IMR-90 (cell line): ENCODE measurements around the gene NRIP1. TPM values are rescaled to one million over a fixed set of nuclear protein-coding genes. Genes with fewer than 3 reads are reported as not detected.

Experiments used
- ATAC-seq: fragments of 200-7000 bp; cut with Tn5 transposase; 2 replicates; pipeline ENCODE4 v1.9.1; 2020; ENCODE audit warnings: low read depth, mild to moderate bottlenecking, moderate library complexity
- BruUV-seq: library from RNA; stranded (reverse); fragments of 400-500 nt; replicated peaks from 2 replicates; lab custom pipeline; 2021; lab: Mats Ljungman, UMichigan
- CTCF ChIA-PET: fragments of 300-600 bp; formaldehyde crosslinking; extraction: SDS; loops from one replicate; lab custom pipeline; 2021; ENCODE audit warnings: antibody characterized with exemption; lab: Yijun Ruan, JAX
- POLR2A ChIA-PET: fragments of 300-600 bp; sonication (Branson Sonifier 250); formaldehyde crosslinking; loops from one replicate; lab custom pipeline; 2022; ENCODE audit warnings: antibody characterized with exemption; ENCODE audit not compliant: unreplicated experiment; lab: Charles Lee
- DNase-seq: peaks from one replicate; pipeline ENCODE4 v3.0.0; 2013
- H2AFZ ChIP-seq: replicated peaks from 2 replicates; pipeline ENCODE3; 2013; ENCODE audit warnings: low read length, mild to moderate bottlenecking; ENCODE audit not compliant: poor library complexity
- H2AK5ac ChIP-seq: 2 replicates; pipeline ENCODE4 v1.6.1; 2013; ENCODE audit warnings: low read depth, low read length, inconsistent platforms
- H2AK9ac ChIP-seq: replicated peaks from 2 replicates; pipeline ENCODE3; 2013; ENCODE audit warnings: mild to moderate bottlenecking, low read depth, low read length, moderate library complexity; ENCODE audit not compliant: poor library complexity
- H2BK120ac ChIP-seq: 2 replicates; pipeline ENCODE4 v1.6.1; 2013; ENCODE audit warnings: low read depth, low read length, inconsistent platforms
- H2BK15ac ChIP-seq: 3 replicates; pipeline ENCODE4 v1.6.1; 2013; ENCODE audit warnings: low read depth, low read length, inconsistent platforms
- H2BK20ac ChIP-seq: 2 replicates; pipeline ENCODE4 v1.6.1; 2013; ENCODE audit warnings: low read depth, mild to moderate bottlenecking, inconsistent platforms, low read length, moderate library complexity
- H2BK5ac ChIP-seq: 2 replicates; pipeline ENCODE4 v1.6.1; 2013; ENCODE audit warnings: mild to moderate bottlenecking, low read depth, low read length, inconsistent platforms; ENCODE audit not compliant: poor library complexity, severe bottlenecking
- H3K14ac ChIP-seq: replicated peaks from 2 replicates; pipeline ENCODE4 v1.6.1; 2013; ENCODE audit warnings: low read depth, low read length, inconsistent platforms
- H3K18ac ChIP-seq: 2 replicates; pipeline ENCODE4 v1.6.1; 2013; ENCODE audit warnings: low read depth, low read length, control low read depth
- H3K23ac ChIP-seq: 2 replicates; pipeline ENCODE4 v1.6.1; 2013; ENCODE audit warnings: low read depth, low read length, inconsistent platforms
- H3K27ac ChIP-seq: 2 replicates; pipeline ENCODE4 v1.5.1; 2013; ENCODE audit warnings: mild to moderate bottlenecking, control low read depth, low read length; ENCODE audit not compliant: insufficient read depth
- H3K27me3 ChIP-seq: 2 replicates; pipeline ENCODE4 v1.6.1; 2013; ENCODE audit warnings: low read length; ENCODE audit not compliant: control insufficient read depth, insufficient read depth
- H3K36me3 ChIP-seq: 2 replicates; pipeline ENCODE4 v1.6.1; 2013; ENCODE audit warnings: low read length, mixed read lengths; ENCODE audit not compliant: control insufficient read depth, insufficient read depth
- H3K4ac ChIP-seq: 2 replicates; pipeline ENCODE4 v1.6.1; 2013; ENCODE audit warnings: low read depth, low read length, inconsistent platforms
- H3K4me1 ChIP-seq: 2 replicates; pipeline ENCODE4 v1.6.1; 2013; ENCODE audit warnings: low read length, mixed read lengths; ENCODE audit not compliant: control insufficient read depth, insufficient read depth
- H3K4me2 ChIP-seq: 2 replicates; pipeline ENCODE4 v1.6.1; 2013; ENCODE audit warnings: low read depth, mild to moderate bottlenecking, control low read depth, low read length, moderate library complexity
- H3K4me3 ChIP-seq: 2 replicates; pipeline ENCODE4 v1.5.1; 2013; ENCODE audit warnings: low read depth, mild to moderate bottlenecking, control low read depth, low read length, moderate library complexity; ENCODE audit not compliant: insufficient read depth
- H3K56ac ChIP-seq: 2 replicates; pipeline ENCODE4 v1.6.1; 2013; ENCODE audit warnings: low read length, inconsistent platforms; ENCODE audit not compliant: insufficient read depth; ENCODE audit errors: extremely low read depth
- H3K79me1 ChIP-seq, 2 experiments: 2 replicates each; pipeline ENCODE4 v1.6.1; 2013; ENCODE audit warnings: low read length in 2 of 2, inconsistent platforms in 1 of 2, low read depth in 1 of 2
- H3K9ac ChIP-seq: 2 replicates; pipeline ENCODE4 v1.6.1; 2013; ENCODE audit warnings: low read depth, low read length, control low read depth
- H3K9me1 ChIP-seq: 2 replicates; pipeline ENCODE4 v1.6.1; 2013; ENCODE audit warnings: low read length, inconsistent platforms; ENCODE audit not compliant: insufficient read depth
- H3K9me3 ChIP-seq: 2 replicates; pipeline ENCODE4 v1.6.1; 2013; ENCODE audit warnings: low read length; ENCODE audit not compliant: control insufficient read depth, insufficient read depth
- H4K20me1 ChIP-seq: 2 replicates; pipeline ENCODE4 v1.6.1; 2013; ENCODE audit warnings: low read length, inconsistent platforms; ENCODE audit not compliant: insufficient read depth
- H4K5ac ChIP-seq: 2 replicates; pipeline ENCODE4 v1.6.1; 2013; ENCODE audit warnings: mild to moderate bottlenecking, low read depth, low read length, control low read depth
- H4K8ac ChIP-seq, 2 experiments: 2 replicates each; pipeline ENCODE4 v1.6.1; 2013; ENCODE audit warnings: low read depth in 2 of 2, low read length in 2 of 2, control low read depth in 1 of 2, inconsistent platforms in 1 of 2
- H4K91ac ChIP-seq: 2 replicates; pipeline ENCODE4 v1.6.1; 2013; ENCODE audit warnings: low read depth, low read length, inconsistent platforms; ENCODE audit not compliant: insufficient read depth
- BHLHE40 ChIP-seq: fragments of 150-350 bp; IDR thresholded peaks from 2 replicates; pipeline ENCODE4 v1.6.1; 2016; ENCODE audit warnings: mild to moderate bottlenecking, low read depth, low read length
- CEBPB ChIP-seq: IDR thresholded peaks from 2 replicates; pipeline ENCODE4 v1.6.1; 2012; ENCODE audit warnings: low read depth, low read length, improper control_type of control experiment
- MAFK ChIP-seq: IDR thresholded peaks from 2 replicates; pipeline ENCODE4 v1.6.1; 2012; ENCODE audit warnings: low read depth, low read length, improper control_type of control experiment
- MAZ ChIP-seq: IDR thresholded peaks from 2 replicates; pipeline ENCODE4 v1.6.1; 2012; ENCODE audit warnings: low read depth, mild to moderate bottlenecking, low read length, improper control_type of control experiment, moderate library complexity, borderline replicate concordance
- MXI1 ChIP-seq: IDR thresholded peaks from 2 replicates; pipeline ENCODE4 v1.6.1; 2012; ENCODE audit warnings: low read depth, mild to moderate bottlenecking, low read length, moderate library complexity, borderline replicate concordance
- RCOR1 ChIP-seq: IDR thresholded peaks from 2 replicates; pipeline ENCODE4 v1.6.1; 2012; ENCODE audit warnings: mild to moderate bottlenecking, low read length, improper control_type of control experiment; ENCODE audit not compliant: insufficient replicate concordance
- RFX5 ChIP-seq: IDR thresholded peaks from 2 replicates; pipeline ENCODE4 v1.8.0; 2012; ENCODE audit warnings: low read depth, mild to moderate bottlenecking, low read length, moderate library complexity
- USF2 ChIP-seq: fragments of 150-350 bp; IDR thresholded peaks from 2 replicates; pipeline ENCODE4 v1.6.1; 2017; ENCODE audit warnings: mild to moderate bottlenecking, antibody characterized with exemption, low read length, low read depth
- WGBS, 2 experiments: methylation state at CpG; one replicate each; pipeline versions ENCODE4 v1.1.5 to v1.1.7; 2013; ENCODE audit warnings: missing lambda C conversion rate in 2 of 2; ENCODE audit not compliant: insufficient read length in 1 of 2; ENCODE audit errors: extremely low coverage in 2 of 2; 5-methylcytosine and 5-hydroxymethylcytosine counted together
- dilution Hi-C: fragments of 300-500 bp; cut with HindIII; formaldehyde crosslinking; loops from one replicate; pipeline ENCODE4 v1.14.3; 2018; ENCODE audit warnings: low sequenced_read_pairs; ENCODE audit not compliant: unreplicated experiment
- in situ Hi-C: fragments of 300-500 bp; cut with MboI; formaldehyde crosslinking; loops from 3 replicates; pipeline ENCODE4 v1.14.3; 2019; ENCODE audit warnings: low sequenced_read_pairs, inconsistent platforms, mixed read lengths
- intact Hi-C: fragments of 100-400 bp; cut with micrococcal nuclease; formaldehyde crosslinking; loops from 2 replicates; pipeline ENCODE4 v1.10.0; 2022
- polyA plus RNA-seq, 3 experiments: library from polyadenylated mRNA; depleted of rRNA; stranded (reverse); fragments of >200 nt; gene quantifications; 2 replicates each; pipeline ENCODE4 v1.2.3, GENCODE V29; 2012; ENCODE audit warnings: low replicate concordance in 1 of 3
- total RNA-seq: library from RNA; depleted of rRNA; stranded (reverse); fragments of >200 nt; gene quantifications from 2 replicates; pipeline ENCODE4 v1.2.3, GENCODE V29; 2012

Gene NRIP1
- total and polyA plus RNA-seq, 2 of the 4 experiments (the other 2 are of a cell fraction), result 9.6 to 73.8 TPM

- Histone ChIP-seq H3K4ac (no peak overlapping the region), H3K27me3 (no peaks in the 10 kb centered on the region), H3K9me3 (no peaks in the 10 kb centered on the region), H3K4me1 (peaks cover 2% of the 10 kb centered on the region; the same call in 1 of the 2 replicates), H4K5ac (no peak overlapping the region), H3K4me3 (no peak overlapping the region), H3K79me1 (peaks cover 41 to 61% of the 10 kb centered on the region in 2 experiments), H4K91ac (no peak overlapping the region), H2AFZ (no peak overlapping the region), H3K36me3 (peaks cover 9% of the 10 kb centered on the region), H3K27ac (no peak overlapping the region), H2BK5ac (no peak overlapping the region), H2BK120ac (no peak overlapping the region), H3K23ac (no peak overlapping the region), H3K18ac (no peak overlapping the region), H3K9ac (no peak overlapping the region), H2AK9ac (no peak overlapping the region), H4K20me1 (peaks cover 8% of the 10 kb centered on the region; the same call in 1 of the 2 replicates), H3K14ac (no peak overlapping the region), H4K8ac (no peak overlapping the region), H3K4me2 (no peak overlapping the region), H2BK15ac (no peak overlapping the region), H2BK20ac (no peak overlapping the region), H2AK5ac (no peak overlapping the region), H3K9me1 (no peaks in the 10 kb centered on the region; the same call in 1 of the 2 replicates), H3K56ac (no peak overlapping the region)
- no CpG with 5 or more reads among the region's 2 CpGs for WGBS, 2 experiments
- POLR2A ChIA-PET, result no interaction called here
- TF ChIP-seq MAFK, result no peak
- no peak for TF ChIP-seq CEBPB
- no peak for TF ChIP-seq USF2
- TF ChIP-seq RCOR1, result no peak
- TF ChIP-seq RFX5, result no peak
- no peak for TF ChIP-seq BHLHE40
- no peak for TF ChIP-seq MXI1
- TF ChIP-seq MAZ, result no peak
- in situ Hi-C loops (no loop called here), dilution Hi-C loops (no loop called here), intact Hi-C loops (no loop called here)
- peak; percentile 51; the same call in 1 of the 2 replicates for ATAC-seq
- CTCF ChIA-PET, result no interaction called here
- BruUV-seq, result no TSS peak
- DNase-seq, result peak; percentile 77
Observed at GRCh38 chr21:14989359-14989758, 75.4 kb downstream of the NRIP1 start.
